Measurements from ENCODE around the gene FFAR1.
"Not testable (repeated sequence)": the region's sequence is repeated elsewhere in the genome, so short reads cannot be mapped to it uniquely, and the experiment has no call there.

Gene FFAR1

DNA sequence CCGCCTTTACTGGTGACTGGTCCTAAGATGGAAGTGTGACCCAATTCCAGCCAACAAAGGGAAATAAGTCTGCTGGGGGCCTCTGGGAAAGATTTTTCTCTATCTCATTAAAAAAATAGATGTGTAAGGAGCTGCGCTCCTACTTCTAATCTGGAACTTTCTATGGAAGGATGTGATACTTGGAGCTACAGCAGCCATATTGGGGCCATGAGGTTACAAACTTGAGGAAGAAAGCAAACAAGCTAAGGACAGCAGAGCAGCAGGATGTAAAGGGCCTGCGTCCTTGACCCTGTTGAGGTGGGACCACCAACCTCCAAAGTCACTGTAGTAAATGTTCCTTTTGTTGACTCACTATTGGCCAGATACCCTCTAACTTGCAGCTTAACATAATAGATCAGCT lies 30.7 kb downstream of the FFAR1 start:
- TF ChIP-seq ZNF565 (CRISPR knock-in tag; conservative IDR thresholded peaks at IDR 0.05; ENCODE audit: low read depth) (no peak), RARB (CRISPR knock-in tag; IDR thresholded peaks at IDR 0.05) (no peak), TOX (CRISPR knock-in tag; IDR thresholded peaks at IDR 0.05; ENCODE audit: borderline replicate concordance) (no peak), PPARA (CRISPR knock-in tag; IDR thresholded peaks at IDR 0.05; ENCODE audit: borderline replicate concordance) (no peak), ISL1 (CRISPR knock-in tag; IDR thresholded peaks at IDR 0.05) (no peak), ZFP30 (CRISPR knock-in tag; IDR thresholded peaks at IDR 0.05) (no peak), ZNF8 (CRISPR knock-in tag; IDR thresholded peaks at IDR 0.05) (no peak), GLIS3 (CRISPR knock-in tag; IDR thresholded peaks at IDR 0.05) (no peak), TCF4 (CRISPR knock-in tag; IDR thresholded peaks at IDR 0.05; ENCODE audit: borderline replicate concordance) (no peak)
- TF ChIP-seq, protein P1, sequence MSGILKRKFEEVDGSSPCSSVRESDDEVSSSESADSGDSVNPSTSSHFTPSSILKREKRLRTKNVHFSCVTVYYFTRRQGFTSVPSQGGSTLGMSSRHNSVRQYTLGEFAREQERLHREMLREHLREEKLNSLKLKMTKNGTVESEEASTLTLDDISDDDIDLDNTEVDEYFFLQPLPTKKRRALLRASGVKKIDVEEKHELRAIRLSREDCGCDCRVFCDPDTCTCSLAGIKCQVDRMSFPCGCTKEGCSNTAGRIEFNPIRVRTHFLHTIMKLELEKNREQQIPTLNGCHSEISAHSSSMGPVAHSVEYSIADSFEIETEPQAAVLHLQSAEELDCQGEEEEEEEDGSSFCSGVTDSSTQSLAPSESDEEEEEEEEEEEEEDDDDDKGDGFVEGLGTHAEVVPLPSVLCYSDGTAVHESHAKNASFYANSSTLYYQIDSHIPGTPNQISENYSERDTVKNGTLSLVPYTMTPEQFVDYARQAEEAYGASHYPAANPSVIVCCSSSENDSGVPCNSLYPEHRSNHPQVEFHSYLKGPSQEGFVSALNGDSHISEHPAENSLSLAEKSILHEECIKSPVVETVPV (CRISPR knock-in tag; IDR thresholded peaks at IDR 0.05), result no peak
- TF ChIP-seq, protein P2, sequence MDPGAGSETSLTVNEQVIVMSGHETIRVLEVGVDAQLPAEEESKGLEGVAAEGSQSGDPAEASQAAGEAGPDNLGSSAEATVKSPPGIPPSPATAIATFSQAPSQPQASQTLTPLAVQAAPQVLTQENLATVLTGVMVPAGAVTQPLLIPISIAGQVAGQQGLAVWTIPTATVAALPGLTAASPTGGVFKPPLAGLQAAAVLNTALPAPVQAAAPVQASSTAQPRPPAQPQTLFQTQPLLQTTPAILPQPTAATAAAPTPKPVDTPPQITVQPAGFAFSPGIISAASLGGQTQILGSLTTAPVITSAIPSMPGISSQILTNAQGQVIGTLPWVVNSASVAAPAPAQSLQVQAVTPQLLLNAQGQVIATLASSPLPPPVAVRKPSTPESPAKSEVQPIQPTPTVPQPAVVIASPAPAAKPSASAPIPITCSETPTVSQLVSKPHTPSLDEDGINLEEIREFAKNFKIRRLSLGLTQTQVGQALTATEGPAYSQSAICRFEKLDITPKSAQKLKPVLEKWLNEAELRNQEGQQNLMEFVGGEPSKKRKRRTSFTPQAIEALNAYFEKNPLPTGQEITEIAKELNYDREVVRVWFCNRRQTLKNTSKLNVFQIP (CRISPR knock-in tag; IDR thresholded peaks at IDR 0.05; ENCODE audit: borderline replicate concordance, low read depth), result no peak
- TF ChIP-seq, protein P3, sequence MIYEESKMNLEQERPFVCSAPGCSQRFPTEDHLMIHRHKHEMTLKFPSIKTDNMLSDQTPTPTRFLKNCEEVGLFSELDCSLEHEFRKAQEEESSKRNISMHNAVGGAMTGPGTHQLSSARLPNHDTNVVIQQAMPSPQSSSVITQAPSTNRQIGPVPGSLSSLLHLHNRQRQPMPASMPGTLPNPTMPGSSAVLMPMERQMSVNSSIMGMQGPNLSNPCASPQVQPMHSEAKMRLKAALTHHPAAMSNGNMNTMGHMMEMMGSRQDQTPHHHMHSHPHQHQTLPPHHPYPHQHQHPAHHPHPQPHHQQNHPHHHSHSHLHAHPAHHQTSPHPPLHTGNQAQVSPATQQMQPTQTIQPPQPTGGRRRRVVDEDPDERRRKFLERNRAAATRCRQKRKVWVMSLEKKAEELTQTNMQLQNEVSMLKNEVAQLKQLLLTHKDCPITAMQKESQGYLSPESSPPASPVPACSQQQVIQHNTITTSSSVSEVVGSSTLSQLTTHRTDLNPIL (CRISPR knock-in tag; IDR thresholded peaks at IDR 0.05; ENCODE audit: low read depth), result no peak
- ATAC-seq, result no peak

DNA sequence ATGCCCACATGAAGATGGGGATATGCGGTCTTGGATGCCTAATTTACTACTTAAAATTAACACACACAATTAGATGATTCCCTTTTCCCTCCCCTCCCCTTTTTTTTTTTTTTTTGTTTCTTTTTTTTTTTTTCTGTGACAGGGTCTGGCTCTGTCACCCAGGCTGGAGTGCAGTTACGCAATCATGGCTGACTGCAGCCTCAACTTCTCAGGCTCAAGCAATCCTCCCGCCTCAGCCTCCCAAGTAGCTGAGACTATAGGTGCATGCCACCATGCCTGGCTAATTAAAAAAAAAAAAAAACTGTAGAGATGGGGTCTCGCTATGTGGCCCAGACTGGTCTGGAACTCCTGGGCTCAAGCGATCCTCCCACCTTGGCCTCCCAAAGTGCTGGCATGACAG lies 31.8 kb downstream of the FFAR1 start:
- not testable (repeated sequence) for ATAC-seq

DNA sequence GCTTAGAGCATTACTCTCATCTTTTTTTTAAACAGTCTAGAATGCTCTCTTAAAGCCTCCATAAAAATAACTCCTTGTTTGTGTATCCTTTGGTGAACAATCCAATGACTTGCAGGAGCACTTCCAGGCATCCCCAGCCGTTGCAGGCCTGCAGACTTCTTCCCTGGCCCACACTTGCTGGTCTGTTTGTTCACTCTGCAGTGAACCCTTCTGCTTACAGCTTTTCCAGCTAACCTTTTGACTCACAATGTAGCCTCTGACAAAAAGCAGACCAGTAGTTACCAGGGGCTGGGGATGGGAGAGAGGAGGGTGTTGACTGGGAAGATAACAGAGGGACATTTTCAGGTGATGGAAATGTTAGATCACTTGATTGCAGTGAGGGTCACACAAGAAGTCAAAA lies 32.3 kb downstream of the FFAR1 start:
- TF ChIP-seq, protein P4, sequence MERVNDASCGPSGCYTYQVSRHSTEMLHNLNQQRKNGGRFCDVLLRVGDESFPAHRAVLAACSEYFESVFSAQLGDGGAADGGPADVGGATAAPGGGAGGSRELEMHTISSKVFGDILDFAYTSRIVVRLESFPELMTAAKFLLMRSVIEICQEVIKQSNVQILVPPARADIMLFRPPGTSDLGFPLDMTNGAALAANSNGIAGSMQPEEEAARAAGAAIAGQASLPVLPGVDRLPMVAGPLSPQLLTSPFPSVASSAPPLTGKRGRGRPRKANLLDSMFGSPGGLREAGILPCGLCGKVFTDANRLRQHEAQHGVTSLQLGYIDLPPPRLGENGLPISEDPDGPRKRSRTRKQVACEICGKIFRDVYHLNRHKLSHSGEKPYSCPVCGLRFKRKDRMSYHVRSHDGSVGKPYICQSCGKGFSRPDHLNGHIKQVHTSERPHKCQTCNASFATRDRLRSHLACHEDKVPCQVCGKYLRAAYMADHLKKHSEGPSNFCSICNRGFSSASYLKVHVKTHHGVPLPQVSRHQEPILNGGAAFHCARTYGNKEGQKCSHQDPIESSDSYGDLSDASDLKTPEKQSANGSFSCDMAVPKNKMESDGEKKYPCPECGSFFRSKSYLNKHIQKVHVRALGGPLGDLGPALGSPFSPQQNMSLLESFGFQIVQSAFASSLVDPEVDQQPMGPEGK (CRISPR knock-in tag; IDR thresholded peaks at IDR 0.05; ENCODE audit: borderline replicate concordance), result no peak
- ATAC-seq, result no peak

DNA sequence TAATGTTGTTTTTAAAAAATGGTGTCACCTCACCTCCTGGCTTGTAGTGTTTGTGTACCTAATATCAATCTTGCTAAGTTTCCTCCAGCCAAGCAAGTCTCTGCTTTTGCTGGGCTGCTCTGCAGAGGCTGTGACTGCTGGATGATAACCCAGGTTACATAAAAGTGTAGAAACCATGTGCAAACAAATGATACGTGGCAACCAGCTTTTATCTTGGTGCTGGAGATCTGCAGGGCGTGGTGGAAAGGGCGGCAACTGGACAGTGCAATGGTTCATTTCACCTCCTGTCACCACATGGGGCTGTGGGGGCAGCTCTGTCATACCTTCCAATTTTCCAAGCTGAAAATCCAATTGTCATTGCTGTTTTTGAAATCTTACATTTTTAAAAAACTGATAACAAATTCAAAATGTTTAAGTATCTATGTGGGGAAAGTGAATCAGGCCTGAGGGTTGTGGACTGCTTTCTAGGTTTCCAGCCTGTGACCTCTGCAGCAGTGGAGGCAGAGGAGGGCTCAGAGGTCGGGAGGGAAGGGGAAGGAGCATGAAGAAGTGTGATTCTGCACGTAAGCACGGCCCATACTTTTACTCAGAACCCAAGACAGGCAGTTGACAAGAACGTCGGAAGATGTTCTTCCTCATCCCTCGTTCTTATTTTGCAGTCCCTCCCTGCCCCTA lies 32.9 kb downstream of the FFAR1 start:
- no peak for TF ChIP-seq ESRRG (CRISPR knock-in tag; IDR thresholded peaks at IDR 0.05)
- no peak for TF ChIP-seq SNAI2 (CRISPR knock-in tag; IDR thresholded peaks at IDR 0.05)
- TF ChIP-seq TCF4 (CRISPR knock-in tag; IDR thresholded peaks at IDR 0.05; ENCODE audit: borderline replicate concordance), result no peak
- TF ChIP-seq ZNF70 (CRISPR knock-in tag; IDR thresholded peaks at IDR 0.05), result no peak
- TF ChIP-seq ISL1 (CRISPR knock-in tag; IDR thresholded peaks at IDR 0.05), result no peak
- TF ChIP-seq, protein P2 (CRISPR knock-in tag; IDR thresholded peaks at IDR 0.05; ENCODE audit: borderline replicate concordance, low read depth), result no peak
- TF ChIP-seq CSDC2 (CRISPR knock-in tag; IDR thresholded peaks at IDR 0.05), result no peak
- no peak for TF ChIP-seq PPARA (CRISPR knock-in tag; IDR thresholded peaks at IDR 0.05; ENCODE audit: borderline replicate concordance)
- TF ChIP-seq, protein P1 (CRISPR knock-in tag; IDR thresholded peaks at IDR 0.05), result no peak
- TF ChIP-seq, protein P3 (CRISPR knock-in tag; IDR thresholded peaks at IDR 0.05; ENCODE audit: low read depth), result no peak
- TF ChIP-seq GLIS3 (CRISPR knock-in tag; IDR thresholded peaks at IDR 0.05), result no peak
- no peak for TF ChIP-seq ZFP3 (CRISPR knock-in tag; IDR thresholded peaks at IDR 0.05)
- no peak for TF ChIP-seq ZC3H10 (CRISPR knock-in tag; IDR thresholded peaks at IDR 0.05)
- TF ChIP-seq ZNF8 (CRISPR knock-in tag; IDR thresholded peaks at IDR 0.05), result no peak
- TF ChIP-seq OSR1 (CRISPR knock-in tag; IDR thresholded peaks at IDR 0.05), result no peak
- TF ChIP-seq, protein P5, sequence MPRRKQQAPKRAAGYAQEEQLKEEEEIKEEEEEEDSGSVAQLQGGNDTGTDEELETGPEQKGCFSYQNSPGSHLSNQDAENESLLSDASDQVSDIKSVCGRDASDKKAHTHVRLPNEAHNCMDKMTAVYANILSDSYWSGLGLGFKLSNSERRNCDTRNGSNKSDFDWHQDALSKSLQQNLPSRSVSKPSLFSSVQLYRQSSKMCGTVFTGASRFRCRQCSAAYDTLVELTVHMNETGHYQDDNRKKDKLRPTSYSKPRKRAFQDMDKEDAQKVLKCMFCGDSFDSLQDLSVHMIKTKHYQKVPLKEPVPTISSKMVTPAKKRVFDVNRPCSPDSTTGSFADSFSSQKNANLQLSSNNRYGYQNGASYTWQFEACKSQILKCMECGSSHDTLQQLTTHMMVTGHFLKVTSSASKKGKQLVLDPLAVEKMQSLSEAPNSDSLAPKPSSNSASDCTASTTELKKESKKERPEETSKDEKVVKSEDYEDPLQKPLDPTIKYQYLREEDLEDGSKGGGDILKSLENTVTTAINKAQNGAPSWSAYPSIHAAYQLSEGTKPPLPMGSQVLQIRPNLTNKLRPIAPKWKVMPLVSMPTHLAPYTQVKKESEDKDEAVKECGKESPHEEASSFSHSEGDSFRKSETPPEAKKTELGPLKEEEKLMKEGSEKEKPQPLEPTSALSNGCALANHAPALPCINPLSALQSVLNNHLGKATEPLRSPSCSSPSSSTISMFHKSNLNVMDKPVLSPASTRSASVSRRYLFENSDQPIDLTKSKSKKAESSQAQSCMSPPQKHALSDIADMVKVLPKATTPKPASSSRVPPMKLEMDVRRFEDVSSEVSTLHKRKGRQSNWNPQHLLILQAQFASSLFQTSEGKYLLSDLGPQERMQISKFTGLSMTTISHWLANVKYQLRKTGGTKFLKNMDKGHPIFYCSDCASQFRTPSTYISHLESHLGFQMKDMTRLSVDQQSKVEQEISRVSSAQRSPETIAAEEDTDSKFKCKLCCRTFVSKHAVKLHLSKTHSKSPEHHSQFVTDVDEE (CRISPR knock-in tag; IDR thresholded peaks at IDR 0.05), result no peak
- no peak for TF ChIP-seq ARNTL (CRISPR knock-in tag; IDR thresholded peaks at IDR 0.05; ENCODE audit: borderline replicate concordance, low read depth)
- ATAC-seq, result no peak

Data from SK-N-SH treated with all-trans-retinoic acid at 6 μM for 48 hours (cell line).